GM23248 (cell line): Measurements from ENCODE around the gene APOC3.

ENCODE experiments used
- EZH2 ChIP-seq: fragments of 200-600 bp; sonication (generic); IDR thresholded peaks from 2 replicates; pipeline ENCODE4 v1.6.1; 2018; ENCODE audit warnings: antibody characterized with exemption, mild to moderate bottlenecking; ENCODE audit not compliant: insufficient read depth, poor library complexity, severe bottlenecking
- EZH2phosphoT487 ChIP-seq: fragments of 200-600 bp; sonication (generic); IDR thresholded peaks from 2 replicates; pipeline ENCODE4 v1.6.1; 2018; ENCODE audit warnings: antibody characterized with exemption, moderate library complexity, mild to moderate bottlenecking, low read depth; ENCODE audit not compliant: insufficient read depth

- TF ChIP-seq EZH2, result no peak
- no peak for TF ChIP-seq EZH2phosphoT487
Observed at GRCh38 chr11:116853461-116854073, 23.9 kb downstream of the APOC3 start.
